ENCODE results near the gene OR4Q3. TPM values are rescaled to one million over a fixed set of nuclear protein-coding genes. Genes with fewer than 3 reads are reported as not detected.
"Not testable (repeated sequence)": the region's sequence is repeated elsewhere in the genome, so short reads cannot be mapped to it uniquely, and the experiment has no call there.

Gene OR4Q3
- not detected for total RNA-seq

DNA sequence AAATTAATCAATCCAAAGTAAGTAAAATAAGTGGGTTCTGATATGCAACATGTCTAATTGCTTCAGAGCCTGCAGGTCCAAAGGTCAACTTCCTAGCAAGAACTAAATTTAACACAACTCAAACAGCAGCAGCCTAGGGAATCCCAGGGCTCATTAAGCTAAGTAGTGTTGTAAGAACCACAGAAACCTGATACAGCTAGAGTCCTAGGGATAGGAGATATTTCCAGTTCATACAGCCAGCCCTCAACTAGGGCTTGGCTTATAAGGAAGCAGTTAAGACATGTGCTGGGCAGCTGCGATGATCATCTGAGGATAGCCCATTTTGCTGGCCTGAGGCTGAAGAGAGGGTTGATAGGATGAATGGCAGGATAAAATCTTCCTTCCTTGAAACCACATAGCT lies at the start of gene OR4Q3:
OR4Q3 (plus strand) TSS at position 316 of the 400 bp plus-strand sequence.
- Mint-ChIP-seq H3K27ac (no peak within 1 kb of the TSS), H3K4me1 (no peaks in the 10 kb centered on the region), H3K36me3 (ENCODE audit: low read depth) (no peaks in the 10 kb centered on the region), H3K9me3 (peaks cover 2% of the 10 kb centered on the region), H3K4me3 (no peak within 1 kb of the TSS), H3K27me3 (no peaks in the 10 kb centered on the region)
- DNase-seq: no peak
- POLR2A ChIA-PET: no interaction called here
- CTCF ChIA-PET: no interaction called here

DNA sequence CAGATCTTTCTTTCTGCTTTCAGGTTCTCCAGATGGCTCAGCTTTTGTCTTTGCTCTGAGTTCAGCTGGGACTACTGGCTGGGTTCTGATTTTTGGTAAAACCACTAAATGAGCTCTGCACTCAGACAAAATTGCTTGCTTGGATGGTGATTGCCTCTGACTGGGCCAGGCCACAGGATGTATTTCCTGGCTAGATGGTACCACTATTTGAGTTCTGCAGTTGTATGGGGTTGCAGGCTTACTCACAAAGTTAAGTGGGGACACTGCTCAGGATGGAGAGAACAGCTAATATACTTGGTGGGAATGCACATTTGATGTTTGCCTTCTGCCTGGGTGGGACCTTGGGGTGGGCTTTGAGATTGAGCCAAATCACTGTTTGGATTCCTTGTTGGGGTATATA lies 14.0 kb upstream of the OR4Q3 start:
- no peaks in the 10 kb centered on the region for H3K27me3 Mint-ChIP-seq
- POLR2A ChIA-PET: no interaction called here
- no peak for DNase-seq
- no peak overlapping the region for H3K4me3 Mint-ChIP-seq
- H3K27ac Mint-ChIP-seq: no peak overlapping the region
- CTCF ChIA-PET: no interaction called here
- H3K36me3 Mint-ChIP-seq (ENCODE audit: low read depth): no peaks in the 10 kb centered on the region
- H3K4me1 Mint-ChIP-seq: no peaks in the 10 kb centered on the region
- peaks cover 4% of the 10 kb centered on the region for H3K9me3 Mint-ChIP-seq

DNA sequence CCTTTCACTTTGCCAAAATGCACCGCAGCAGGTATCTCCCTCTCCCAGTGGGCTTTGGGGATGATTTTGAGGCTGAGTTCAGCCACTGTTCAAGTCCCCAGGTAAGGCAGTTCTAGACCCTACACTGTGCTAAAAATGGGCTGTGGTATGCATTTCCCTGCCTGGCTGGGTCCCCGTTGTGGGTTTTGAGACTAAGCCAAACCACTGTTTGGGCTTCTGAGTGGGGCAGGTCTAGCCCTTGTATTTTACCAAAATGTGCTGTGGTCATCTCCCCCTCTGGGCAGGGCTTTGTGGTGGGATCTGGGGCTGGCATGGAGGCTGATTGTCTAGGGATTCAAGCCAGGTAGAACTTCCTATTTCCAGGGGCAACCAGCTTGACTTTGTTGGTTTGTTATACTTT lies 13.6 kb upstream of the OR4Q3 start:
- DNase-seq: no peak
- CTCF ChIA-PET: no interaction called here
- Mint-ChIP-seq H3K27me3 (no peaks in the 10 kb centered on the region), H3K36me3 (ENCODE audit: low read depth) (no peaks in the 10 kb centered on the region), H3K9me3 (peaks cover 4% of the 10 kb centered on the region), H3K27ac (no peak overlapping the region), H3K4me1 (no peaks in the 10 kb centered on the region), H3K4me3 (no peak overlapping the region)
- POLR2A ChIA-PET: no interaction called here

DNA sequence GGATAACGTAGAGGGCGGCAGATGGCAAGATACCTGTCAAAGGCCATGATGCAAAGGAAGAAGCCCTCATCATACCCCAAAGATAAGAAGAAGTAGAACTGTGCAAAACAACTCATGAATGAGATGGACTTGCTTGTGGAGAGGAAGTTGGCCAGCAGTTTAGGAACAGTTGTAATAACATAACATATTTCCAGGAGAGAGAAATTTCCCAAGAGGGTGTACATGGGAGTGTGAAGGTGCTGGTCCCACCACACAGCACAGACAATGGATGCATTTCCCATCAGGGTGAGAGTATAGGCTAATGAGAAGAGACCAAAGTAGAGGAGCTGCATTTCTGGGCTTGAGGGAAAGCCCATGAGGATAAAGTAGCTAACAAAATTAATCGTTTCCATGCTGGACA lies 9.5 kb upstream of the OR4Q3 start:
- H3K4me1 Mint-ChIP-seq; H3K9me3 Mint-ChIP-seq; H3K27ac Mint-ChIP-seq; H3K4me3 Mint-ChIP-seq; H3K36me3 Mint-ChIP-seq (ENCODE audit: low read depth); POLR2A ChIA-PET; H3K27me3 Mint-ChIP-seq; CTCF ChIA-PET; DNase-seq: not testable (repeated sequence)

DNA sequence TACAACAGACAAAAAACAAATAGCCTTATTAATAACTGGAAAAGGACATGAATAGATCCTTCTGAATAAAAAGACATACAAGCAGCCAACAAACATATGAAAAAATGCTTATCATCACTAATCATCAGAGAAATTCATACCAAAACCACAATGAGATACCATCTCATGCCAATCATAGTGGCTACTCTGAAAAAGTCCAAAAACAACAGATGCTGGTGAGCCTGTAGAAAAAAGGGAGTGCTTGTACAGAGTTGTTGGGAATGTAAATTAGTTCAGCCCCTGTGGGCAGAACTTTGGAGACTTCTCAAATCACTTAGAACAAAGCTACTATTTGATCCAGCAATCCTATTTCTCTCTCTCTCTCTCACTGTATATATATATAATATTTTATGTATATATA lies 8.9 kb downstream of the OR4Q3 start:
- POLR2A ChIA-PET; H3K9me3 Mint-ChIP-seq; H3K4me3 Mint-ChIP-seq; CTCF ChIA-PET; H3K4me1 Mint-ChIP-seq; H3K36me3 Mint-ChIP-seq (ENCODE audit: low read depth); H3K27ac Mint-ChIP-seq; H3K27me3 Mint-ChIP-seq; DNase-seq: not testable (repeated sequence)

DNA sequence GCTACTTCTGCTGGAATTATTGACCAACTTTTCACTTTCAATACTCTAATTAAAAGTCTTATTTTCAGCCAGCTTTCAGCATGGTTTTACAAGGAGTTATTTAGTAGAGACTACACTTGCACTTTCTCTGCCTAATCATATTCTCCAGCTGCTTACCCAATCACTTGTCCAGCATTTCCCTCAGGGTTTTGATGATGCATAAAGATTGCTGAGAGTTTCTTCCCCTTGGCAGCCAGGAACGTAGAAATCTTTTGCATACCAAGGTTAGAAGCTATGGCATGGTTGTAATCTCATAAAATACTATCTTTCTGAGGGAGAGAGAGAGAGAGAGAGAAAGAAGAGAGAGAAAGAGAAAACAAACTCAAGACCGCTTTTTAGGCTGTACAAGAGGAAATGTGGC lies 10.8 kb downstream of the OR4Q3 start:
- CTCF ChIA-PET: no interaction called here
- POLR2A ChIA-PET: no interaction called here
- Mint-ChIP-seq H3K4me3 (no peak overlapping the region), H3K27ac (no peak overlapping the region), H3K27me3 (no peaks in the 10 kb centered on the region), H3K4me1 (no peaks in the 10 kb centered on the region), H3K9me3 (no peaks in the 10 kb centered on the region), H3K36me3 (ENCODE audit: low read depth) (no peaks in the 10 kb centered on the region)
- DNase-seq: no peak

DNA sequence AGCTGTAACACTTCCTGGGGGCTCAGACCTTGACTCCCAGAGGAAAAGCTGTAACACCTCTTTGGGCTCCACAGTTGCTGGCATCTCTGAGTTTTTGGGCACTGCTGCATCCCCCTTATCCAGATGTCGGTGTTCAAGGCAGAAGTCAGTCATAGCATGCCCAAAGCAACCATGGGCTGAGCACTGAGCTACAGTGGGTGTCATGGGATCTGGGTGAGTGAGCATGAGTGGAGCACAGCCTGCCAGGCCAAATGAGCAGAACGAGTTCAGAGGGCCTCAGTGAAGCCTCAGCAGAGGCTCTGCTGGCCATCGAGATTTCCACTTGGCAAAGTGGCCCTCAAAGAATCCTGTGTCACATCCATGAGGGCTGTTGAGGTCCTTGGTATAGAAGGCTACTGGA lies 28.1 kb downstream of the OR4Q3 start:
- H3K4me3 Mint-ChIP-seq; CTCF ChIA-PET; H3K27me3 Mint-ChIP-seq; H3K36me3 Mint-ChIP-seq (ENCODE audit: low read depth); POLR2A ChIA-PET; DNase-seq; H3K9me3 Mint-ChIP-seq; H3K27ac Mint-ChIP-seq; H3K4me1 Mint-ChIP-seq: not testable (repeated sequence)

DNA sequence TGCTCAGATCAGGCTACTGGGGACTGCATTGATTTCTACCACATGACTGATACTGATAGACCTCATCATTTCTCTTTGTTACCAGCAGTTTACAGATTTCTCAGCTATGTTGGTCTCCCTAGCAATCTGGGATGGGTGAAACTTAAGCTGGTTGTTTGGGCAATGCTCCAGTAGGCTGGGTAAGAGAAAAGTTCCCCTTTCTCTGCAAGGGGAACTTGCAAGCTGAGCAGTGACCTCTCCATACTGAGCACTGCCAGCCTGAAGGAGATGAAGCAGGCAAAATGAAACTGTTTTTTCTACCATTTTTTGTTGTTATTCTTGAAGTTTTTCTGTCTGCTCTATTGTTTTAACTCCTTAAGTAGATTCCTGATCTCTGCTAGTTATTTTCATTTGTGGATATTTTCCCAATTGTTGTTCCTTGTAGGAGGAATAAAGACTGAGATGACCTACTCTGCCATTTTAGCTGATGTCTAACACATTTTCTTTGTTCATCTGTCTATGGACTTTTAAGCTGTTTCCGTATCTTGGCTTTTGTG lies 28.6 kb downstream of the OR4Q3 start:
- ChIA-PET CTCF (no interaction called here), POLR2A (no interaction called here)
- H3K4me1 Mint-ChIP-seq: no peaks in the 10 kb centered on the region
- no peaks in the 10 kb centered on the region for H3K36me3 Mint-ChIP-seq (ENCODE audit: low read depth)
- H3K27ac Mint-ChIP-seq: no peak overlapping the region
- no peak for DNase-seq
- H3K9me3 Mint-ChIP-seq: peaks cover 10% of the 10 kb centered on the region
- no peaks in the 10 kb centered on the region for H3K27me3 Mint-ChIP-seq
- no peak overlapping the region for H3K4me3 Mint-ChIP-seq

DNA sequence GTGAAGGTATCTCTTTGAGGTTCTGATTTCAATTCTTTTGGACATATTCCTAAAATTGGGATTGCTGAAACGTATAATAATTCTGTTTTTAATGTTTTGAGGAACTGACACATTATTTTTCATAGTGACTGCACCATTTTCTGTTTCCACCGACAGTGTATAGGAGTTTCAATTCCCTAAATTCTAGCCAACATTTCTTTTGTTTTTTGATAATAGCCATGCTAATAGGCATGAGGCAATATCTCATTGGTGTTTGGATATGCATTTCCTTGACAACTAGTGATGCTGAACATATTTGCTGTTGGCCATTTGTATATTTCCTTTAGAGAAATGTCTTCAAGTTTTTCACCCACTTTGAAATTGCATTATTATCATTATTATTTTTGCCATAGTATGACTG lies 29.1 kb downstream of the OR4Q3 start:
- DNase-seq; H3K9me3 Mint-ChIP-seq; H3K27ac Mint-ChIP-seq; H3K4me3 Mint-ChIP-seq; H3K36me3 Mint-ChIP-seq (ENCODE audit: low read depth); CTCF ChIA-PET; H3K27me3 Mint-ChIP-seq; POLR2A ChIA-PET; H3K4me1 Mint-ChIP-seq: not testable (repeated sequence)

DNA sequence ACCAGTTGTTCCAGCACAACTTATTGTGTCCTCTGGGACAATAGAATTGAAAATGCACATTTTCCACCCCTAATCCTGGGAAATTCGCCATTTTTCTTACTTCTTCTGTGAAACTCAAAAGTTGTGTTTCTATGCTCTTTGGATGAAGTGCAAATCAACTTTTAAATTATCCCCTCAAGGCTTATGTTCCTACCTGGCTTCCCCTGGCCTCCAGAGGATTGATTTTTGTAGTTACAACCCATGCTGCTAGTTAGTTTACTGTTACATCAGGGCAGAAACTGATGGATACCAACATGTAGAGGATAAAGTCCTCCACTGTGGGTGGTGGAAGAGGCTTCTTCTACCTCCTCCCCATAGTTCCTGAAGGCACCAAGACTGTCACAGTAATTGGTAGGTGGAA lies 29.8 kb downstream of the OR4Q3 start, which contains the start of gene OR4M1:
OR4M1 (plus strand) TSS at position 301 of the 400 bp plus-strand sequence. CDS start 6,819 bp downstream, outside the sequence.
- CTCF ChIA-PET; H3K27ac Mint-ChIP-seq; DNase-seq; H3K4me1 Mint-ChIP-seq; POLR2A ChIA-PET; H3K36me3 Mint-ChIP-seq (ENCODE audit: low read depth); H3K9me3 Mint-ChIP-seq; H3K4me3 Mint-ChIP-seq; H3K27me3 Mint-ChIP-seq: not testable (repeated sequence)

DNA sequence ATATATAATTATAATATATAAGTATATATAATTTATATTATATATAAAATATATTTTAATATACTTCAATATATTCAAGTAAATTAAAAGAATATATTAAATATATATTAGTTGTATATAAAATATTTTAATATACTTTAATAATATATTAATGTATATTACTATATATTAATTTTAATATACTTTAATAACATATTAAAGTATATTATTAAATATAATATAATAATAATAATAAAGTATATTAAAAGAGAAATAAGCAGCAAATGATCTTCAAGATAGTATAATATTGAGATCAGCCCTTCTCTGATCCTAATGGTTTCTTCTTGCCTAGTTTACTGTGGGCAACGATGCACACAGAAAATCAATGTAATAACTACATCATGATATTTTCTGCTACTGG lies 32.2 kb downstream of the OR4Q3 start:
- H3K27ac Mint-ChIP-seq: no peak overlapping the region
- no peaks in the 10 kb centered on the region for H3K36me3 Mint-ChIP-seq (ENCODE audit: low read depth)
- H3K9me3 Mint-ChIP-seq: peaks cover 10% of the 10 kb centered on the region
- no peak overlapping the region for H3K4me3 Mint-ChIP-seq
- ChIA-PET CTCF (no interaction called here), POLR2A (no interaction called here)
- H3K4me1 Mint-ChIP-seq: no peaks in the 10 kb centered on the region
- H3K27me3 Mint-ChIP-seq: no peaks in the 10 kb centered on the region
- no peak for DNase-seq

DNA sequence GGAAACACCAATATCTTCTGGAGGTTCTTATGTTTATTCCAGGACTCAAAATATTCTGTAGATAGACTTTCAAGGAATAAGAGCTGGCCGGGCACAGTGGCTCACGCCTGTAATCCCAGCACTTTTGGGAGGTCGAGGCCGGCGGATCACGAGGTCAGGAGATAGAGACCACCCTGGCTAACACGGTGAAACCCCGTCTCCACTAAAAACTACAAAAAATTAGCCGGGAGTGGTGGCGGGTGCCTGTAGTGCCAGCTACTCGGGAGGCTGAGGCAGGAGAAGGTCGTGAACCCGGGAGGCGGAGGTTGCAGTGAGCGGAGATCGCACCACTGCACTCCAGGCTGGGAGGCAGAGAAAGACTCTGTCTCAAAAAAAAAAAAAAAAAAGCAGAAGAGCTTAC lies 42.5 kb downstream of the OR4Q3 start:
- H3K27ac Mint-ChIP-seq; H3K27me3 Mint-ChIP-seq; H3K4me3 Mint-ChIP-seq; POLR2A ChIA-PET; DNase-seq; H3K4me1 Mint-ChIP-seq; H3K36me3 Mint-ChIP-seq (ENCODE audit: low read depth); CTCF ChIA-PET; H3K9me3 Mint-ChIP-seq: not testable (repeated sequence)

DNA sequence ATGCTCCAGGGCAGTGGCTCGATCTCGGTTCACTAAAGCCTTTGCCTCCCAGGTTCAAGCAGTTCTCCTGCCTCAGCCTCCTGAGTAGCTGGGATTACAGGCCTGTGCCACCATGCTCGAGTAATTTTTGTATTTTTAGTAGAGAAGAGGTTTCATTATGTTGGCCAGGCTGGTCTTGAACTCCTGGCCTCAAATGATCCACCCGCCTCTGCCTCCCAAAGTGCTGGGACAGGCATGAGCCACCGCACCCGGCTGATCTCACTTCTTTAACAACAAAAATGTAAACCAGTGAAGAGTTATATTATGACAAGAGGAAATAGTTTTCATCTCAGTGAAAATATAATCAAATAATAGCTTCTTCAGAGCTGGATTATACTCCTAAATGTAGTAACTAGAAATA lies 43.9 kb downstream of the OR4Q3 start:
- DNase-seq; H3K27ac Mint-ChIP-seq; H3K4me3 Mint-ChIP-seq; POLR2A ChIA-PET; H3K36me3 Mint-ChIP-seq (ENCODE audit: low read depth); H3K27me3 Mint-ChIP-seq; H3K4me1 Mint-ChIP-seq; H3K9me3 Mint-ChIP-seq; CTCF ChIA-PET: not testable (repeated sequence)

DNA sequence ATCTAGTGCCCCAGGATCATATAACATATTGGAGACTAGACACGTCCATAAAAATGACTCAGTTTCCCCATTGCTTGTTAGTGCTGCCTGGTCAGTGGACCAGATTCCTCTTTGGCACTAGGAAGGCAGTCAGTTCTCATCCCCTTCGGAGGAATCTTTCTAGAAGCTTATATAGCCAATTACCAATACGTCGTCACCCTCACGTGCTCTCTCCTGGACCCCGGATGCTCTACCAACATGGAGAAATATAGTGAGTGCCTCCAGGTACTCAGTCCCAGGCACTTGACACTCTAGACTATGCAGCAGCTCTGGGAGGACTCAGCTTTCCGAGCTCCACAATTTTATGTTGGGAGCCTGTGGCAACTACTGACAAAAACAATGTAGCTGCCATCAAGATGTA lies 44.8 kb downstream of the OR4Q3 start:
- H3K9me3 Mint-ChIP-seq; H3K27ac Mint-ChIP-seq; POLR2A ChIA-PET; CTCF ChIA-PET; H3K4me3 Mint-ChIP-seq; DNase-seq; H3K36me3 Mint-ChIP-seq (ENCODE audit: low read depth); H3K4me1 Mint-ChIP-seq; H3K27me3 Mint-ChIP-seq: not testable (repeated sequence)

DNA sequence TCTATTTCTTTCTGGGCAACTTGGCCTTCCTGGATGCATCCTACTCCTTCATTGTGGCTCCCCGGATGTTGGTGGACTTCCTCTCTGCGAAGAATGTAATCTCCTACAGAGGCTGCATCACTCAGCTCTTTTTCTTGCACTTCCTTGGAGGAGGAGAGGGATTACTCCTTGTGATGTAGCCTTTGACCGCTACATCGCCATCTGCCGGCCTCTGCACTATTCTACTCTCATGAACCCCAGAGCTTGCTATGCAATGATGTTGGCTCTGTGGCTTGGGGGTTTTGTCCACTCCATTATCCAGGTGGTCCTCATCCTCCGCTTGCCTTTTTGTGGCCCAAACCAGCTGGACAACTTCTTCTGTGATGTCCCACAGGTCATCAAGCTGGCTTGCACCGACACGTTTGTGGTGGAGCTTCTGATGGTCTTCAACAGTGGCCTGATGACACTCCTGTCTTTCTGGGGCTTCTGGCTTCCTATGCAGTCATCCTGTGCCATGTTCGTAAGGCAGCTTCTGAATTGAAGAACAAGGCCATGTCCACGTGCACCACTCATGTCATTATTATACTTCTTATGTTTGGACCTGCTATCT lies 53.2 kb downstream of the OR4Q3 start:
- H3K27ac Mint-ChIP-seq; H3K9me3 Mint-ChIP-seq; H3K27me3 Mint-ChIP-seq; CTCF ChIA-PET; H3K36me3 Mint-ChIP-seq (ENCODE audit: low read depth); H3K4me3 Mint-ChIP-seq; H3K4me1 Mint-ChIP-seq; DNase-seq; POLR2A ChIA-PET: not testable (repeated sequence)

Measured in activated CD4-positive, alpha-beta memory T cell treated with anti-CD3 and anti-CD28 coated beads, Interleukin-2, amount 10 ng/mL, durations not matched to agents 7 days and 5 days (primary cell).